Stimulated activated CD8-positive, alpha-beta memory T cell treated with anti-CD3 and anti-CD28 coated beads, Interleukin-15, amount 100 ng/mL, for 4 hours (primary cell): Measurements from ENCODE around the gene ZNF567.

Experiments used
- DNase-seq, 2 donors: peaks; one replicate each; pipeline ENCODE4 v3.0.0-alpha.2; 2020; ENCODE audit warnings: low read depth in 2 of 2

ZNF567 gene

DNA sequence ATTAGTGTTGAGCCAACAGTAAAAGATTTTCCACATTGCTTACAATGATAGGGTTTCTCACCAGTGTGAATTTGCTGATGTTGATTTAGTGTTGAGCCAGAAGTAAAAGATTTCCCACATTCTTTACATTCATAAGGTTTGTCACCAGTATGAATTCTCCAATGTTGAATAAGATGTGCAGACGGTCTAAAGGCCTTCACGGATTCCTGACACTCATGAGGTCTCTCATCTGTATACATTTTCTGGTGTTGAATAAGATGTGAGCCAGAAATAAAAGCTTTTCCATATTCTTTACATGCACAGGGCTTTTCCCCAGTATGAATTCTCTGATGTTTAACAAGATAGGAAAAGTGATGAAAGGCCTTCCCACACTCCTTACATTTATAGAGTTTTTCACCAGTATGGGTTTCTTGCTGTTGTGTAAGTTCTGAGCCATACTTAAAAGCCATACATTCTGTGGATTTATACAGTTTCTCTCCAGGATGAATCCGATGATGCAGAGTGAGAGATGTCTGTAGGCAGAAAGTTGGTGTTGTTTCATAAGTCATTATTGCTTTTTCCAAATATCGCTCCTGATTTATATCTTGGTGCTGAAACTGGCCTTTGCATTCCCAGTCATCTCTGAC is 62.8 kb downstream of the ZNF567 start:
- DNase-seq: no peak
